KBM-7 (cell line): Measurements from ENCODE around the gene FXR2.

ENCODE experiments used
- DNase-seq: peaks from one replicate; pipeline ENCODE4 v3.0.0-alpha.2; 2015
- in situ Hi-C: fragments of 300-500 bp; cut with MboI; formaldehyde crosslinking; loops from 2 replicates; pipeline ENCODE4 v1.14.3; 2020; ENCODE audit warnings: low sequenced_read_pairs, low pct_unique_long_range_greater_than_20kb, mixed read lengths

The FXR2 gene

DNA sequence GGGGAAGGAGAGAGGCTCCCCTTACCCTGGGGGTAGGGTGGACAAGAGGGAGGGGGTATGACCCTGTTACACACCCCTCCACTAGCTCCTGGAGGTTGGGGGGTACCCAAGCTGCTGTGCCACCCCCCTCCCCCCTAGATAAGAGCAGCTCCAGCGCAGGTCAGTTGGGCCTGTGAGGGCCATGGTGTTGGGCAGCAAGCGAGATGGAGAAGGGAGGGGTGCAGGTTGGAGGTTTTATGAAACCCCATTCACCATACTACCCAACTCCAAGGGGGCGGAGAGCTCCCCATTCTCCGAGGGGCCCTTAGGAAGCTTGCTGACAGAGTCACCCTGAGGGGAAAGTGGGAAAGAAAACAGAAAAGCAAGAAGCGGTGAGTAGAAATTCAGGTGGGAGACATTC is 23.1 kb downstream of the FXR2 start:
- in situ Hi-C loops = no loop called here

DNA sequence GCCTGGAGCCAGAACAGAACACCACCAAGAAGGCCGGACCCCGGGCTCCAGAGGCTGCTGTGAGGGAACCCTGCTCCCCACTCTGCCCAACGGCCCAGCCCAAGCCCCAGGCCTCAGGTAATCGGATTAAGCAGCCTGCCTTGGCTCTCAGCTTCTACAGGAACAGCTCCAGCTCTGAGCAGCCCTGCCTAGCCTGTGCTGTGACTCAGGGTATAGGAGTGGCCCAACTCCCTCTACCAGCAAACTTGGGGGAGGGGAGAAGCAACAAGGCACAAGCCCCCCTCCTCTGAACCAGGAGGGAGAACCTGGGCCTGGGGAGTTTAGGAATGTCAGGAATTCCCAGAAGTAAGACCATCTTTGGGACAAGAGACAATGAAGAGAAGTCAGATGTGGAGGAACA is 24.0 kb downstream of the FXR2 start:
- in situ Hi-C loops = no loop called here
- no peak for DNase-seq

More for the DNA sequence above, 23.1 kb downstream of the FXR2 start:
- no peak for DNase-seq

DNA sequence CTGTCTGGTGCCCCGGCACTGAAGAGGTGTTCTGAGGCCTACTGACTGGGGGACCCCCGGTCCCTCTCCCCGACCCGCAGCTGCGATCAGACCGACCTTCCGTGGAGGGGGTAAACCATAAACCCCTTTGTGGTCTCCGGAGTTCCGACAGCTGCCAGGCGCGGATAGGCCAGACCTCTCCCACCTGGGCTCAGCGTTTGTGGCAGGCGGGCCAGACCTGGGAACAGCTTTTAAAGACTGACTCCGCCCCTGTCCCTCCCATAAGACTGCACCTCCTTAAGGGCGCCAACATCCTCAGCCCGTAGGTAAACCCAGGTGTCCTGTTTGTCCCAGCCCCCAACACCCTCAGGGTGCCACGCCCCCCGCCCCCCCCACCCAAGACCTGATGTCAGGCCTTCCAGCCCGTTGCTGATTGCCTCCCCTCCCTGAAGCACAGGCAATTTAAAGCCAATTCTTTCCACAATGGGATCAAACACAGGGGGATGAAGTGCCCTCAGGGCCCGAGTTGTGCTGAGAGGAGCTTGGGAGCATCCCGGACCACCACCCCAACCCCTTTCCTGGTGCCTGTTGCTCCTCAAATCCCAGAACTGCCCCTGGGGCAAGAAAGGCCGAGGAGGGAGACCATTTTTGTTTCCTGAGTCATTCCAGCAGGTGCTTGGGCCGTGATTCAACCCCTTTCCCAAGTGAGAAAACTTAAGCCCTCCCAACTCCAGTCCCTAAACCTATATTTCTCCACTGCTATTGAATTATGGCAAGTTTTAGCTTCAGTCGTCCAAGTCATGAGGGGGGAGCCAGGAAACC is 24.6 kb downstream of the FXR2 start, which contains the start of gene SOX15:
TSS of gene SOX15 (minus strand) at position 204 of the 801 bp plus-strand sequence. CDS start 418 bp downstream, outside the sequence.
- in situ Hi-C loops = no loop called here
- no peak for DNase-seq

DNA sequence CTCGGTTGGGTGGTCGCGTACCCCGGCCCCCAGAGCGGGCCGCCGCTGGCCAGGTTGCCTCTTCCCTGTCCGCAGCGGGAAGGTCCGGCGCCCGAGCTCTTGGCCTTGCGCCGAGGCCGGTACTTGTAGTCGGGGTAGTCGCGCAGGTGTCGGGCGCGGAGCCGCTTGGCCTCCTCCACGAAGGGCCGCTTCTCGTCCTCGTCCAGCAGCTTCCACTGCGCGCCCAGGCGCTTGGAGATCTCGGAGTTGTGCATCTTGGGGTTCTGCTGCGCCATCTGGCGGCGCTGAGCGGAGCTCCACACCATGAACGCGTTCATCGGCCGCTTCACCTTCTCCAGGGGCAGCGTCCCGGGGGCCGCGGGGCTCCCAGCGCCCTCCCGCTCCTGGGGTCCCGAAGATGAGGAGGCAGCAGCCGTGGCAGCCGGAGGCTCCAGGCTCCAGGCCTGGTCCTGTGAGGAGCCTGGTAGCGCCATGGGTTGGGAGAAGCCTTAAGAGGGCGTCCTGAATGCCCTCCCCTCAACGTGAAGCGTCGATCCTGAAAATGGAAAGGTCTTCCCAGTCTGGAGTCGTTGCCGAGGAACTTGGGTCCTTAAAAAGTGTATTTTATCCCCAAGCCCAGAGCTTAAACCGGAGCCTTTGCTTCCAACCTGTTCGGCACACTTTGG is 25.4 kb downstream of the FXR2 start:
- in situ Hi-C loops = no loop called here
- no peak for DNase-seq

DNA sequence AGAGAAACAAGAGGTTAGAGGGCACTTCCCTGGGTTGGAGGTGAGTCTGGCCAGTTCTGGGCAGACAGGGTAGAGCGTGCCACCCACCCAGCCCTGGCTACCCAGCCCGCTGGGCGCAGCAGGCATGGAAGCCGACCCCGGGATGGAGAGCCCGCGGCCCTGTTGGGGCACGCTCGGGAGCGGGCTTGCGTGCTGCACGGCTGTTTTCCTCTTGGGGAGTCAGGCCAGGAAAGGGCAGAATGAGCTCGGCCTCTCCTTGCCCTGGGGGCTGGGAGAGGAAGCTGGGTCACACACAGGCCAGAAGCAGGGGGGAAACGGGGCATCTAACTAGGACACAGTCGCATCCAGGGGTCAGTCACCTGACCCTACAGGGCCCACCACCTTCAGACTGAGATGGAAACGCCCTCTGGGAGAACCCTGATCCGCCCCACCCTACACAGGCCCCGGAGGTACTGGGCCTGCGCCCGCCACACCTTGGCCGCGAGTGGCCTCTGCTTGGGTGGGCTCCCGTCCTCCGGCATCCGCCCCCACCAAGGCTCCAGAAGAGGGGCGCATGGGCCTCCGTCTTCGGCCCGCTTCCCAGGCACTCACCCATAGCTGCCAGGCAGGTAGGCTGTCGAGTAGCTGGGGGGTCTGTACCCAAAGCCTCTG is 26.0 kb downstream of the FXR2 start:
- DNase-seq = no peak
- in situ Hi-C loops = no loop called here

DNA sequence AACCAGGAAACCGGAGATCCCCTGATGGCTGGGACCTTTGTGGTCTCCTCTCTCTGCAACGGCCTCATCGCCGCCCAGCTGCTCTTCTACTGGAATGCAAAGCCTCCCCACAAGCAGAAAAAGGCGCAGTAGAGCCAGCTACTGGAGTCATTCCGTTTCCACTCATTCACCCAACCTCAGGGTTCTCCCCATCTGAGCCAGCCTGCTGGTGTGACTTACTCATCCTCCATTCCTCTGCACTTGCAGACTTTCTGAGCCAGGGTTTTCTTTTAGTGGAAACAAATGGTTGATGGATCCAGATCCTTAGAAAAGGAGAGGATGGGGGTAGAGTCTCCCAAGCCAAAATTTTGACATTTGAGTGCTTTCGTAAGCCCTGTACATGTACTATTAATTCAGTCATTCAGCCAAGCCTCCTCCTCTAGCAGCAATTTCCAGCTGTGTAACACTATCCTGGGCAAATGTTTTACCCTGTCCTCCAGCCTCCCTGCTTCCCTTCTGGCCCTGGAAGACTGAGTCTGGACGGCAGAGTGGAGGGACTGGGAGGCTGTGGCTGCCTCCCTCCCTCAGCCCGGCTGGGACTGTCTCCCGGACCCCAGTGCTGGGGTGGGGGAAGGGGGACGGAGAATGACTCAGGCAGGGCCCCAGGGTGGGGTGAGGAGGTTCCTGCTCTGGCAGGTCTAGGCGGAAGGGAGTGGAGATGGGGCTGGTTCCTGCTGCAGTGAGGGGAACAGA is 27.1 kb downstream of the FXR2 start:
- DNase-seq = no peak
- in situ Hi-C loops = no loop called here

DNA sequence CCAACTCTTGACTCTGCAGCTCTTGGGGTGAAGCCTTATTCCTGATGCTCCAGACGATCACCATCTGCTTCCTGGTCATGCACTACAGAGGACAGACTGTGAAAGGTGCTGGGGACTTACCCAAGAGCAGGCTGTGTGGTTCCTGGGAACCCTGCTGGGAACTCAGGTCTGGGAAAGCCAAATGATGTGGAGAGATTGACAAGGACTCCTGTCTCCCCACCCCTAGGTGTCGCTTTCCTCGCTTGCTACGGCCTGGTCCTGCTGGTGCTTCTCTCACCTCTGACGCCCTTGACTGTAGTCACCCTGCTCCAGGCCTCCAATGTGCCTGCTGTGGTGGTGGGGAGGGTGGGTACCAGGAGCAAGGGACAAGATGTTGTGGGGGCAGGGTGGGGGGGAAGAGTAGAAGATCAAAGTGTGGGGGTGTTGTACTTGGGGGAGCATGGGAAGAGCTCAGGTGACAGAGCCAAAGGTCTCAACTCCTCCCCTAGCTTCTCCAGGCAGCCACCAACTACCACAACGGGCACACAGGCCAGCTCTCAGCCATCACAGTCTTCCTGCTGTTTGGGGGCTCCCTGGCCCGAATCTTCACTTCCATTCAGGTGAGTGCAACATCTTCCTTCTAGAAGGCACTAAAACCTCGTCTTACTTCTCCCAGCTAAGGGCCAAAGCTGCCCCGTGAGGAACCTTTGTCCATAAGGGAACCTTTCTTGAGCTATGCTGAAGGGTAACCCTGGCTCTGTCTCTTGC is 27.9 kb downstream of the FXR2 start:
- DNase-seq = no peak
- in situ Hi-C loops = no loop called here

- in situ Hi-C loops = no loop called here
- peak; percentile 98 for DNase-seq
Observed at GRCh38 chr17:7583253-7584109, 31.2 kb downstream of the FXR2 start, which contains the start of gene MPDU1. MPDU1 (plus strand) TSS chr17:7583852; CDS start chr17:7583863, 11 bp downstream.

DNA sequence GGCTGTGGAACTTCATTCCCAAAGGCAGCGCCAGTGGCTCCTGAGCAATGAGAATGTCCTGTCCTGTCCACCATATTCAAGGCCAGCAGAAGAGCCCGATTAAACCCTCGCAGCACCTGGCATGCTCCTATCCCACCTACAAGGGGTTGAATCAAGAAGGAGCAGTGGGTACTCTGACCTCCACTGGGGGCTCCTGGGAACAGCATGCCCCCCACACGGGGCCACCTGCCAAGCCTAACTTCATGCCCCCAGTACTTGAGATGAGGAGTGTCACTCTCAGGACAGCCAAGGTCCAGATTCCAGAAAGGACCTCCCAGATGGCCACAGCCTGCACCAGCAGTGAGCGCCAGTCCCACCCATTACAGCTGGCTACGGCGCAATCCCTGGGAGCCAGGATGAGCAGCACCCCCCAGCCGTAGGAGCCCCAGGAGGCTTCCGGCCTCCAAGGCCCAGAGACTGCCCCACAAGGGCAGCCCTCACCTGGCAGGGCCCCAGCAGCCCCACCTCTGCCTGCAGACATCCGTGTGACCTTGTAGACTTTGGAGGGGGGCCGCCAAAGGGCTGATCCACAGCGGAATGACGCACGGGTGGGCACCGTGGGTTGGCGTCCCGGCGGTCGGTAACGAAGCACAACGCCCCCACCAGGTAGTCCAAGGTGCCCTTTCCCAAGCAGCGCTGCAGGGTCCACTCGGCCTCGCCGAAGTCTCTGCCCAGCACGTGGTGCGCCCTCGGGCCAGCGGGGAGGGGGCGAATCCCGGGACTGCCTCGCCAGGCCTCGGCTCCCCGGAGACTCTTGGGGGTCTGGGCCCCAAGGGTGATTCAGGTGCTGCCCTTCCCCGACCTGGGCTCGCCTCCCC is 32.1 kb downstream of the FXR2 start:
- DNase-seq = no peak
- in situ Hi-C loops = no loop called here

DNA sequence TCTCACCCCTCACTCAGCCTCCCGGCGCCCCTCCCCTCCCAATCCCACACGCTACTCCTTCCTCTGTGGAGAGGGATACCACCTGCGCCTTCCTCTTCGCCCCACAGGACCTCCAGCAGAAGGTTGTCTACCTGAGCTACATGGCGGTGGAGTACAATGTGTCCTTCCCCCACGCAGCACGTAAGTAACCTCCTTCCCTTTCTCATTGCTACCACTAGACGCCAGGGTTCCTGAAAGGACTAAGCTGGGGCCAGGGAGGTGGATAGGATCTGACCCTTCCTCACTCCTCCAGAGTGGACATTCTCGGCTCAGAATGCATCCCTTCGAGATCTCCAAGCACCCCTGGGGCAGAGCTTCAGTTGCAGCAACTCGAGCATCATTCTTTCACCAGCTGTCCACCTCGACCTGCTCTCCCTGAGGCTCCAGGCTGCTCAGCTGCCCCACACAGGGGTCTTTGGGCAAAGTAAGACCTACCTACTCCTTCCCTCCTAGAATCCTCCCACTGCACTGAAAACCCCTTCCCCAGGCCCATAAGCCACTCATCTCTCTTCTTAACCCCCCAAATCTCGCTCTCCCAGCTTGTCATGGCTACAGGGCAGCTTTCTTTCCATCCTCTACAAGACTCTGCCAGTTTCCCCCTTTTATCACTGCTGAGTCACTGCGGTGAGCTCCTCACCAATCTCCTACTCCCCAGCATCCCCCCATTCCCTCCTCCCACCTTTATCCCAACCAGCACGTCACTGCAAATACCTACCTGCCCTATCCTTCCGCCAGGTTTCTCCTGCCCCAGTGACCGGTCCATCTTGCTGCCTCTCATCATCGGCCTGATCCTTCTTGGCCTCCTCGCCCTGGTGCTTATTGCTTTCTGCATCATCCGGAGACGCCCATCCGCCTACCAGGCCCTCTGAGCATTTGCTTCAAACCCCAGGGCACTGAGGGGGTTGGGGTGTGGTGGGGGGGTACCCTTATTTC is 33.8 kb downstream of the FXR2 start:
- in situ Hi-C loops = no loop called here
- no peak for DNase-seq

GRCh38 chr17:7579834-7580603 is 34.7 kb downstream of the FXR2 start:
- DNase-seq = peak; percentile 28
- in situ Hi-C loops = no loop called here

GRCh38 chr17:7579001-7579833 is 35.5 kb downstream of the FXR2 start, which contains the start of gene CD68:
CD68 (plus strand) TSS chr17:7579638; CDS start chr17:7579678, 40 bp downstream.
- DNase-seq = peak; percentile 93
- in situ Hi-C loops = no loop called here

GRCh38 chr17:7577327-7578199 is 37.1 kb downstream of the FXR2 start:
- in situ Hi-C loops = no loop called here
- DNase-seq = peak; percentile 18
